GM19463 (cell line): ENCODE measurements around the gene KSR1.

ENCODE experiments used
- ATAC-seq: cut with Tn5 transposase; IDR thresholded peaks from one replicate; pipeline ENCODE4 v1.9.1; 2021; ENCODE audit warnings: mild to moderate bottlenecking, moderate library complexity; ENCODE audit not compliant: unreplicated experiment

The KSR1 gene

DNA sequence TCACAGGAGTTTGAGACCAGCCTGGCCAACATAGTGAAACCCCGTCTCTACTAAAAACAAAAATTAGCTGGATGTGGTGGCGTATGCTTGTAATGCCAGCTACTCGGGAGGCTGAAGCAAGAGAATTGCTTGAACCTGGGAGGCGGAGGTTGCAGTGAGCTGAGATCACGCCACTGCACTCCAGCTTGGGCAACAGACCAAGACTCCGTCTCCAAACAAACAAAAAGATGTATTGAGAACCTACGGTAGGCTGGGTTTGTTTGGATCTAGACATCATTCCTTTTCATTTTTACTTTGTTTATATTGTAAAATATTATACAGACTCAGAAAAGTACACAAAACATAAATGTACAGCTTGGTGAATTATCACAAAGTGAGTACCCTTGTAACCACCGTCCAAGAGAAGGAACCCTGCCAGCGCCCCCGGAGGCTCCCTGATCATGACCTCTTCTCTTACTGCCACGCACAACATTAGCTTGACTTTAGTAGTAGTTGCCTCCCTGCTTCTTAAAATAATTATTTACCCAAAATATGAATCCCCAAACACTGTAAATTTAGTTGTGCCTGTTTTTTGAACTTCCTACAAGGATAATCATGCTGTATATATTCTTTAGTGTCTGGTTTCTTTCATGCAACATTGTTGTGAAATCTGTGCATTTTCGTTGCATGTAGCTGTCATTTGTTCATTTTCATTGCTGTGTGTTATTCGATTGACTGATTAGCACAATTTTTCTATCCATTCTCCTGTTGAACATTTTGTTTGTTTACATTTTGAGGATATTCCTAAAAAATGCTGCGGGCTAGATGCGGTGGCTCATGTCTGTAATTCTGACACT, 56.5 kb downstream of the KSR1 start:
- ATAC-seq, result no peak

- no peak for ATAC-seq
Observed at GRCh38 chr17:27513849-27514248, 57.6 kb downstream of the KSR1 start.

DNA sequence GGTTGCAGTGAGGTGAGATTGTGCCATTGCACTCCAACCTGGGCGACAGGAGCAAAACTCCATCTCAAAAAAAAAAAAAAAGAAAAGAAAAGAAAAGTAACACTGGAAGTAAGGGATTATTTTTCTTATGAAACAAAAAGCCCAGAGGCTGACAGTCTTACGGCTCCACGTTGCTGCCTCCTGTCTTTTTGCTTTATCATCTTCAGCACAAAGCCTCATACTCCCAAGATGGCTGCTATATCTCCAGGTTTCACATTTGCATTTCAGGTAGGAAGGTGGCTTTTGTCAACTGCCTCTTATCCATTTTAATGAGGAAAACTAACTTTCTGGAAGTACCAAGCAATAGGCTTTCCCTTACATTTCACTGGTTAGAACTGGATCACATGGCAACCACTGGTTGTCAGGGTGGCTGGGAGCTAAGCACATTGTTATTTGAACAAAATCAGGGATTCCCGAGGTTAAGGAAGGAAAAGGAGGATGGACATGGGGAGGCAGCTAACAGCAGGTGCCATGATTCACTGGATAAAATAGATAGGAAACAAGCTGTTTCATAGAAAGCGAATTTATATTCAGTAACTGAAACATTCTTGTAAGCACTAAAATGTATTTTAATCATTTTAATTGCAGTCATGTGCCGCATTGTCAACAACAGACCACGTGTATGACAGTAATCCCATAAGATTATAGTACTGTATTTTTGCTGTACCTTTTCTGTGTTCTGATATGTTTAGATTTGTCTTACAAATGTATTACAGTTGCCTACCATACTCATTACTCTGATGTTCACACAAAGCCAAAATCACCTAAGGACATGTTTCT, 58.6 kb downstream of the KSR1 start:
- no peak for ATAC-seq

GRCh38 chr17:27518048-27518447, 61.8 kb downstream of the KSR1 start:
- ATAC-seq, result no peak

DNA sequence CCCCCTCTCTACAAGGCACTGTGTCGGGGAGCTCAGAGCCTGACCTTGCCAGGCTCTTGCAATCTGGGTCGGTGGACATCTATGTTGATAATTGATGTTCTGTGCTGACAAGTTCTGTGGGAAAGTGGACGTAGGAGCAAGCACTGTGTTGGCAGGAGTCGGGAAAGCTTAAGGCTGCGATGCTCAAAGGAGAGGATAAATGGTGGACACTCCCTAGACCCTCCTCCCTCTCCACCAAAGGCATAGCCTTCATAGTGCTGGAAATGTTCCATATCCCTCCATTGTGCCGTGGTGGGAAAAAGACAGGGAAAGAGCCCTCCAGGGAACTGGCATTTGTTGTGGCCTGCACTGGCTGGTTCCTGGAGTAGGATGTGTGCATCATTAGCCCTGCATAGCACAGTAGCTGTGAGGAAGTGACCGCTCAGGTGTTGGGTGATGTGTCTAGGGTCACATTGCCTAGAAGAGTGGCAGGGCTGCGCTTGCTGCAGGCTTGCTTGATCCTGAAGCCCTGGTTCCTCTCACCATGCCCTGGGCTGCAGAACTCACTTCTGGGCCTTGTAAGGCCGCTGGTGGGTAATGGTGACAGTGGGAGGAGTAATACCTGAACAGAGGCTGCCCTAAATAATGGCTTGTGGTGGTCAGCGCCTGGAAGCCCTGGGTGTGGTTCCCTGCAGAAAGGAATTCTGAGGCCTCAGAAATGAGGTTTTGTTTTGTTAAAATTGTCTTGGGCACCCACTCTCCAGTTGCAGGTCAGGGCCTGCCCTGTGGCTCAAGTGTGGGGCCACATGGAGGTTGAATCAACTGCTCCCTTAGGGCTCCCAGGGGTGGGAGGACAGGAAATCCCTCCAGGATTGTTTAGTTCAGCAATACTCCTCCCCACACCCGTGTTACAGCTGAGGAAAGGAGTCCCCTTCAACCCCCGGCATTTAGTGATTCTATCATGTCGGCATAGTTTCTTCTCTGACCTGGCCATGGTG, 62.6 kb downstream of the KSR1 start:
- peak; percentile 32 for ATAC-seq

DNA sequence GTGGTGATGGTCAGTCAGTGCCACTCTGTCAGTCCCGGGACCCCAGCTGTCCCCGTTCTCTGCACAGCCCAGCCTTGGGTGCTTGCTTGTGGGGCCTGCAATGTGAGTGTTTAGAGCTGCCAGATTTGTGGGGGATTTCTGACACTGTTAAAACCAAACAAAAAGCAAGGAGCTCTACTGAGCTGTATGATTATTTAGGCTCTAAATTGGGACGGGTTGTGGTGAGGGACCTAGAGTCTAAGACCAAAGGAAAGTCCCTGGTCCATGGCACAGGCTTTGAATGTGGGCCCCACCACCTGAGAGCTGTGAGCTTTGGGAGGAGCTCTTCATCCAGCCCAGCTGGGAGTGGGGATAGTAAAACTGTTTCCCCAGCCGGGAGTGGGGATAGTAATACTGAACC, 63.3 kb downstream of the KSR1 start:
- ATAC-seq, result peak; percentile 71

- ATAC-seq, result no peak
Observed at GRCh38 chr17:27520491-27521185, 64.4 kb downstream of the KSR1 start.

GRCh38 chr17:27521281-27522027, 65.2 kb downstream of the KSR1 start:
- no peak for ATAC-seq

GRCh38 chr17:27522028-27522635, 65.9 kb downstream of the KSR1 start:
- no peak for ATAC-seq

DNA sequence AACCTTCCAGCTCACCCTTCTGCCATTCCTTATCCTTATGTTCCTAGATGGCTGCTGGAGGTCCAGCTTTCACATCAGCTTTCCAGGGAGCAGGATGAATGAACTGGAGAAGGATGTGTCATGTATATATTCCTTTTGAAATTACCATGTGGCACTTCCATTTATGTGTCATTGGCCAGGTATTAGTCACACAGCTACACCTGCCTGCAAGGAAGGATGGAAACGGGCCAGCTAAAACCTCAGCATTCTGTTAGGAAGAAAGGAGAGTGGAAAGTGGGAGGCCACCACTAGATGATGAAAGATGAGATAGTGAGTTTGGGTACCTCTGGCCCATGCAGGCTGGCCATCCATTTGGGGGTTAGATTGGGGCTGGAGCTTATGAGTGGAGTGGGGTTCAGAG, 67.5 kb downstream of the KSR1 start:
- ATAC-seq, result no peak

DNA sequence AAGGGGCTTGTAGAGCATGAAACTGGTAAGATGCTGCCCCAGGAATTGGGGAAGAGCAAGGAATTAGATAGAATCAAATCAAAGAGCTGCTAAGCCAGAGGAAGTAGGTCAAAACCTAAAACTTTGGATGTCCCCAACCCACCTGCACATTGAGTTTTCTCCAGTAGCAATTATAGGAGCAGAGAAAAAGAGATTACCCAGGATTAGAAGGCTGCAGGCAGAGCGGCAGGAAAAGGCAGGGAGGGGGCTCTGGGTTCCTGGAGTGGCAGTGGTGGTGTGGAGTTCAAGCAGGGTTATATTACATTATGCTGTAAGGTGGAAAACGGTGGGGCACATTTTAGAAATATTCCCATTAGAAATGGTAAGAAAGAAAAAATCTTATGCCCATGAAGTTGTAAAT, 68.3 kb downstream of the KSR1 start:
- ATAC-seq, result no peak

DNA sequence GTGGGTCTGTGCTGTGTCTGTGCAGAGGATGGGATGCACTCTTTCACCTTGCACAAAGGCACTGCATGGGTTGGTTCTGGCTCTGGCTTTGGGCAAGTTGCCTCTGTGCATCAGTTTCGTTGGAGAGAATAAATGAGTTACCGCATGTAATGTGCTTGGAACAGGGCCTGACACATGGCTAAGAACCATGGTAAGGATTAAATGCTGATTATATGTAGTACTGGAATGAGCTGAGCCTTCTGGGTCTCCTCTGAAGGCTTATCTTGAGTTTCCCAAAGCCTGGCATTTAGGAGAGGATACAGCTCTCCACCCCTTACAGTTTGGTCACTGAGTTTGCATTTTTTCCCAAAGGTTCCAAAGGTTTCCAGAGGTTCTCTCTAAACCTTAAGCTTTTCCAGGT, 69.1 kb downstream of the KSR1 start:
- ATAC-seq, result no peak

GRCh38 chr17:27525836-27526603, 69.8 kb downstream of the KSR1 start:
- ATAC-seq, result no peak

DNA sequence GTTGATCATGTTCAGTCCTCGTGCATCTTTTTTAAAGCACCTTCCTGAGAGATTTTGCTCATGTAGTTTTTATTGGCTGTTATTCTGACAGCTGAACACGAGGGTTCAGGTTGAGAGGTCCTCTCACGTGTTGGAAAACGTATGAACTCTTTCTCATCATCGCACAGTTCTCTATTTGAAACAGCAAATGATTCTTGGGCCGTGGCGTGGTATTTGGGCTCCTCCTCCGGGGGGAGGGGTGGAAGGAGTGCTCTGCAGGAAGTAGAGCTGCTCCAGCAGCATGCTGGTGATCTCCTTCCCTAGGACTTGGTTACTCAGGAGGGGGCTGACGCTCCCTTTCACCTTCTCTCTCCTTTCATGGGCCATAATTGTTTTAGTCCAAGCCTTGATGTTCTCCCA, 70.4 kb downstream of the KSR1 start:
- peak; percentile 63 for ATAC-seq

GRCh38 chr17:27529230-27529796, 73.1 kb downstream of the KSR1 start:
- ATAC-seq, result no peak

GRCh38 chr17:27530764-27531391, 74.6 kb downstream of the KSR1 start:
- peak; percentile 42 for ATAC-seq

GRCh38 chr17:27531469-27531961, 75.3 kb downstream of the KSR1 start:
- peak; percentile 37 for ATAC-seq
